H9 (cell line): ENCODE results near the gene PITX3. TPM values are rescaled to one million over a fixed set of nuclear protein-coding genes. Genes with fewer than 3 reads are reported as not detected.

Experiments used
- DNase-seq: peaks from one replicate; pipeline ENCODE4 v3.0.0-alpha.2; 2017
- H2AFZ ChIP-seq: one replicate; pipeline ENCODE4 v1.6.1; 2013; ENCODE audit warnings: mild to moderate bottlenecking, low read length, control low read depth, moderate library complexity
- H2AK5ac ChIP-seq: 2 replicates; pipeline ENCODE4 v1.6.1; 2013; ENCODE audit warnings: low read length, control low read depth, mixed read lengths; ENCODE audit not compliant: insufficient read length
- H2BK120ac ChIP-seq: one replicate; pipeline ENCODE4 v1.6.1; 2013; ENCODE audit warnings: low read depth, mild to moderate bottlenecking, low read length, control low read depth, inconsistent platforms; ENCODE audit not compliant: poor library complexity, severe bottlenecking
- H2BK12ac ChIP-seq: 2 replicates; pipeline ENCODE4 v1.6.1; 2013; ENCODE audit warnings: low read length, control low read depth, mixed read lengths, low read depth; ENCODE audit not compliant: insufficient read length
- H2BK15ac ChIP-seq: 2 replicates; pipeline ENCODE4 v1.6.1; 2013; ENCODE audit warnings: low read depth, low read length, control low read depth
- H2BK20ac ChIP-seq: one replicate; pipeline ENCODE4 v1.6.1; 2013; ENCODE audit warnings: low read depth, mild to moderate bottlenecking, low read length, control low read depth, inconsistent platforms; ENCODE audit not compliant: poor library complexity, severe bottlenecking
- H2BK5ac ChIP-seq: 2 replicates; pipeline ENCODE4 v1.6.1; 2013; ENCODE audit warnings: low read length, control low read depth, mixed read lengths; ENCODE audit not compliant: insufficient read length
- H3K14ac ChIP-seq: 2 replicates; pipeline ENCODE4 v1.6.1; 2013; ENCODE audit warnings: low read length, control low read depth; ENCODE audit not compliant: insufficient read depth
- H3K18ac ChIP-seq: 2 replicates; pipeline ENCODE4 v1.6.1; 2013; ENCODE audit warnings: low read depth, mild to moderate bottlenecking, mixed read lengths, low read length, control low read depth; ENCODE audit not compliant: insufficient read length
- H3K23ac ChIP-seq: 2 replicates; pipeline ENCODE4 v1.6.1; 2013; ENCODE audit warnings: low read length, control low read depth, mixed read lengths, low read depth; ENCODE audit not compliant: insufficient read length
- H3K23me2 ChIP-seq: 2 replicates; pipeline ENCODE4 v1.6.1; 2013; ENCODE audit warnings: low read depth, mild to moderate bottlenecking, mixed read lengths, low read length, control low read depth; ENCODE audit not compliant: insufficient read length, poor library complexity, severe bottlenecking
- H3K27ac ChIP-seq: 2 replicates; pipeline ENCODE4 v1.5.1; 2013; ENCODE audit warnings: low read length, control low read depth, mixed read lengths, low read depth; ENCODE audit not compliant: insufficient read length
- H3K27me3 ChIP-seq: 2 replicates; pipeline ENCODE4 v1.6.1; 2013; ENCODE audit warnings: low read length, control low read depth, inconsistent platforms; ENCODE audit not compliant: insufficient read depth
- H3K4ac ChIP-seq: 2 replicates; pipeline ENCODE4 v1.6.1; 2013; ENCODE audit warnings: low read depth, mild to moderate bottlenecking, control low read depth, inconsistent platforms, low read length, moderate library complexity
- H3K4me1 ChIP-seq: 2 replicates; pipeline ENCODE4 v1.6.1; 2013; ENCODE audit warnings: low read length, control low read depth, inconsistent platforms; ENCODE audit not compliant: insufficient read depth
- H3K4me2 ChIP-seq: 2 replicates; pipeline ENCODE4 v1.6.1; 2013; ENCODE audit warnings: low read length, control low read depth, mixed read lengths; ENCODE audit not compliant: insufficient read length, insufficient read depth
- H3K56ac ChIP-seq: 2 replicates; pipeline ENCODE4 v1.6.1; 2013; ENCODE audit warnings: low read depth, mild to moderate bottlenecking, mixed read lengths, low read length, control low read depth; ENCODE audit not compliant: insufficient read length
- H3K79me1 ChIP-seq: 2 replicates; pipeline ENCODE4 v1.6.1; 2013; ENCODE audit warnings: low read depth, mild to moderate bottlenecking, moderate library complexity, low read length, control low read depth, inconsistent platforms; ENCODE audit not compliant: insufficient read depth, poor library complexity, severe bottlenecking
- H3K79me2 ChIP-seq: 2 replicates; pipeline ENCODE4 v1.6.1; 2013; ENCODE audit warnings: low read length, control low read depth, inconsistent platforms; ENCODE audit not compliant: insufficient read depth
- H3K9ac ChIP-seq: 2 replicates; pipeline ENCODE4 v1.6.1; 2013; ENCODE audit warnings: low read length, control low read depth, mixed read lengths; ENCODE audit not compliant: insufficient read length; ENCODE audit errors: extremely low read depth
- H3K9me3 ChIP-seq: one replicate; pipeline ENCODE4 v1.6.1; 2013; ENCODE audit warnings: low read depth, low read length, inconsistent platforms; ENCODE audit not compliant: control insufficient read depth
- H3T11ph ChIP-seq: one replicate; pipeline ENCODE4 v1.6.1; 2013; ENCODE audit warnings: mild to moderate bottlenecking, low read length, control low read depth, inconsistent platforms
- H4K20me1 ChIP-seq: one replicate; pipeline ENCODE4 v1.6.1; 2013; ENCODE audit not compliant: control insufficient read depth, insufficient read length, insufficient read depth
- H4K5ac ChIP-seq: 2 replicates; pipeline ENCODE4 v1.6.1; 2013; ENCODE audit warnings: low read depth, mild to moderate bottlenecking, mixed read lengths, low read length, control low read depth; ENCODE audit not compliant: insufficient read length
- H4K8ac ChIP-seq: replicated peaks from 2 replicates; pipeline ENCODE4 v1.6.1; 2013; ENCODE audit warnings: low read length, control low read depth, mixed read lengths, low read depth; ENCODE audit not compliant: insufficient read length
- H4K91ac ChIP-seq: 2 replicates; pipeline ENCODE4 v1.6.1; 2013; ENCODE audit warnings: low read depth, mild to moderate bottlenecking, moderate library complexity, mixed read lengths, low read length, control low read depth; ENCODE audit not compliant: insufficient read length
- H3K27ac Mint-ChIP-seq, 3 experiments: 2 replicates in 2 of 3; 3 replicates in 1 of 3; pipeline ENCODE4 v1.8.0; 2020 to 2021; ENCODE audit warnings: mixed read lengths in 3 of 3, mild to moderate bottlenecking in 1 of 3, moderate library complexity in 1 of 3
- H3K27me3 Mint-ChIP-seq: 2 replicates; pipeline ENCODE4 v1.8.0; 2021; ENCODE audit warnings: low read depth, mild to moderate bottlenecking, moderate library complexity, mixed read lengths
- H3K36me3 Mint-ChIP-seq, 3 experiments: 2 replicates in 2 of 3; 3 replicates in 1 of 3; pipeline ENCODE4 v1.8.0; 2020 to 2021; ENCODE audit warnings: low read depth in 3 of 3, mixed read lengths in 3 of 3; ENCODE audit not compliant: insufficient read depth in 1 of 3
- H3K4me1 Mint-ChIP-seq, 2 experiments: 2 replicates each; pipeline ENCODE4 v1.8.0; 2020; ENCODE audit warnings: mixed read lengths in 2 of 2
- H3K4me3 Mint-ChIP-seq, 2 experiments: 2 replicates in 1 of 2; 3 replicates in 1 of 2; pipeline ENCODE4 v1.8.0; 2020 to 2021; ENCODE audit warnings: mild to moderate bottlenecking in 2 of 2, mixed read lengths in 2 of 2, moderate library complexity in 1 of 2
- H3K9me3 Mint-ChIP-seq, 2 experiments: 2 replicates in 1 of 2; 3 replicates in 1 of 2; pipeline ENCODE4 v1.8.0; 2020; ENCODE audit warnings: mild to moderate bottlenecking in 2 of 2, mixed read lengths in 2 of 2, moderate library complexity in 1 of 2
- CTCF ChIP-seq: fragments of 200-600 bp; sonication (generic); conservative IDR thresholded peaks from 3 replicates; pipeline ENCODE4 v1.8.0; 2021; ENCODE audit warnings: antibody characterized with exemption, mild to moderate bottlenecking
- WGBS: extraction: QIAGEN DNeasy Blood & Tissue Kit; methylation state at CpG from one replicate; pipeline ENCODE4 v1.1.7; 2013; ENCODE audit warnings: missing lambda C conversion rate, low lambda C conversion rate, mixed read lengths; ENCODE audit not compliant: insufficient read length; ENCODE audit errors: extremely low coverage; 5-methylcytosine and 5-hydroxymethylcytosine counted together
- total RNA-seq: library from RNA; stranded (reverse); gene quantifications from 2 replicates; pipeline ENCODE4 v1.2.1, GENCODE V29; 2021

PITX3 gene
- total RNA-seq, 1 experiment from 2014 or later = not detected

GRCh38 chr10:102198027-102198426 is 43.3 kb downstream of the PITX3 start:
- Histone ChIP-seq H4K8ac (no peak overlapping the region), H4K20me1 (no peaks in the 10 kb centered on the region), H3K9ac (no peak overlapping the region), H3K4ac (no peak overlapping the region), H3K27ac (no peak overlapping the region), H3K18ac (no peak overlapping the region), H2BK12ac (no peak overlapping the region), H2AFZ (no peak overlapping the region), H3K79me2 (no peaks in the 10 kb centered on the region), H2BK5ac (no peak overlapping the region), H4K5ac (no peak overlapping the region), H2AK5ac (no peak overlapping the region), H3K23ac (no peak overlapping the region), H4K91ac (no peak overlapping the region), H3K9me3 (no peaks in the 10 kb centered on the region), H3K14ac (no peak overlapping the region), H3K56ac (no peak overlapping the region), H3T11ph (no peak overlapping the region), H2BK15ac (no peak overlapping the region), H3K79me1 (no peaks in the 10 kb centered on the region), H3K4me1 (no peaks in the 10 kb centered on the region), H3K27me3 (no peaks in the 10 kb centered on the region), H2BK120ac (no peak overlapping the region), H3K23me2 (no peaks in the 10 kb centered on the region), H2BK20ac (no peak overlapping the region), H3K4me2 (no peak overlapping the region)
- Mint-ChIP-seq H3K27ac (no peak overlapping the region), H3K27me3 (peaks cover 57% of the 10 kb centered on the region), H3K9me3 (peaks cover 37 to 46% of the 10 kb centered on the region in 2 experiments), H3K4me1 (no peaks in the 10 kb centered on the region), H3K4me3 (no peak overlapping the region), H3K36me3 (no peaks in the 10 kb centered on the region; a peak in 3 of 7 replicates)
- no CpG with 5 or more reads among the region's 2 CpGs for WGBS
- TF ChIP-seq CTCF = no peak
- no peak for DNase-seq
